GM18858 (cell line): ENCODE measurements around the gene KBTBD3.
"Not testable (repeated sequence)": the region's sequence is repeated elsewhere in the genome, so short reads cannot be mapped to it uniquely, and the experiment has no call there.

Source experiments
- ATAC-seq: cut with Tn5 transposase; IDR thresholded peaks from one replicate; pipeline ENCODE4 v1.9.1; 2021; ENCODE audit not compliant: unreplicated experiment

KBTBD3 gene

DNA sequence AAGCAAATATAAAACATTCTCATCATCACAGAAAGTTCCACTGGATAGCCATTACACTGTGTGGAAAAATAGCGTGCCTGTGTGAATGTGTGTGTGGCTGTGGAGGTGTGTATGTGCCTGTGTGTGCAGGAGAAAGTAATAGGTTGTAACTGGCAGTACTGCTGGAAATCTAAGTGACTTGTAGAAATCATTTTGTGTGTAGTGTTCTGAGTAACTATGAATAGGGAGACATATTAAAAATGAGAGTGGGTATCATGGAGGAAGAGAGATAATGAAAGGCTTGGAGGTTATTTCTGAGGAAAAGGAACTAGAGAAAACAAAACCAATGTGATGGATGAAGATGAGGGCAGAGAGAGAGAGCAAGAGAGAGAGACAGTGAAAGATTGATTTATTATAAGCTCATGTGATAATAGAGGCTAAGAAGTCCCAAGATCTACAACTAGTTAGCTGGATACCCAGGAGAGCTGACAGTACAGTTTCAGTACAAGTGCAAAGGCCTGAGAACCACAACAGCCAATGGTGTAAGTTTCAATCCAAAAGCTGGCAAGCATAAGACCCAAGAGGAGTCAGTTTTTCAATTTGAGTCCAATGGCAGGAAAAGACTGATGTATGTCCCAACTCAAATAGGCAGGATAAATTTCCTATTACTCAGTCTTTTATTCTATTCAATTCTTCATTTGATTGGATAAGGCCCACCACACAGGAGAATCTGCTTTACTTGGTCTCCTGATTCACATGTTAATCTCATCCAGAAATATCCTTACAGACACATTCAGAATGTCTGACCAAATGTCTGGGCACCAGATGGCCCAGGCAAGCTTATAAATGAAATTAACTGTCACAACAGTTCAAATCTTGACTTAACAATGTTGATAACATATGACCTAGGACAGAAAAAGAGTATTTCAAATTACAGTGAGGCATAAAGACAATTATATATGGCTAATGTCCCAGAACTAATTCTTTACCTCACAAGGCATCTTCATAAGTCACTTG, 14.9 kb downstream of the KBTBD3 start:
- ATAC-seq = peak; percentile 30

- peak; percentile 26 for ATAC-seq
These were observed 15.8 kb downstream of the KBTBD3 start for GRCh38 chr11:106061249-106061784.

DNA sequence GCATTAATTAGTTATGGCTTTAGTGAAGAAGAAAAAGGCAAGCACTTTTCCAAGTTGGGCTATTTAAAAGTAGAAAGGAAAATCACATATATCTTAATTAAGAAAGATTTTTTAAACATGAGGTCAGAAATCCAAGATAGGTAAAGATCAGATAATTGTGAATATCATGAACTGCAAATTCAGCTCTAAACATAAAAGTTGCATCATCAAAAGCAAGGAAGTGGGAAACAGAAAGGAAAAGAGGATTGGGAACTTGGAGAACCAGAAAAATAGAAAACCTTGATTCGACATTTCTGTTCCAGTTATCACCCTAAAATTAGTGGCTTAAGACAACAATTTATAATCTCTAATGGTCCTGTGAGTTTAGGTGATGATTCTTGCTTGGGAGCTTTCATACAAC, 17.5 kb downstream of the KBTBD3 start:
- no peak for ATAC-seq

DNA sequence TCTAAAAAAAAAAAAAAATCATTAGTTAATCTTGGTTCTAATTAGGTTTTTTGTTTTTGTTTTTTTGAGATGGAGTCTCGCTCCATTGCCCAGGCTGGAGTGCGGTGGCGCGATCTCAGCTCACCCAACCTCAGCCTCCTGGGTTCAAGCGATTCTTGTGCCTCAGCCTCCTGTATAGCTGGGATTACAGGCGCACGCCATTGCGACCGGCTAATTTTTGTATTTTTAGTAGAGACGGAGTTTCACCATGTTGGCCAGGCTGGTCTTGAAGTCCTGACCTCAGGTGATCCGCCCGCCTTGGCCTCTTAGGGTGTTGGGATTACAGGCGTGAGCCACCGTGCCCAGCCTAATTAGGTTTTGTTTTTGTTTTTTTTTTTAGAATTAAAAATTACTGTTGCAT, 18.8 kb downstream of the KBTBD3 start:
- not testable (repeated sequence) for ATAC-seq

GRCh38 chr11:106051103-106051502, 26.0 kb downstream of the KBTBD3 start:
- no peak for ATAC-seq

GRCh38 chr11:106049727-106050476, 27.2 kb downstream of the KBTBD3 start:
- no peak for ATAC-seq

DNA sequence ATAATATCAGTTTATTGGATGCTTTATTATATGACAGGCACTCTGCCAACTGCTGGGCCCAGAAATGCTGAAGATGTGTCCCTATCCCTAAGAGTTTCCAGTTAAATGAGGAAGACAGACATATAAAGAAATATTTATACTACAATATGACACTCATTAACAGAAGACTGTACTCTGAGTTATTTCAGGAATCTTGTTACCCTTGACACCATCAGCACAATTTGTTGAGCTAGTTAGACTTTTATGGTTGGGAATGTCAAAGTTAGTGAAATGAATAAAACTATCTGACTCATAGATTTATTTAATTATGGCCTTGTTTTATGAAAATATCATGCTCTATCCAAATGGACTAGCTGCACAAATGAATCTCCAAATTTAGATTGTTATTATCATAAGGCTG, 29.5 kb downstream of the KBTBD3 start:
- ATAC-seq = no peak

DNA sequence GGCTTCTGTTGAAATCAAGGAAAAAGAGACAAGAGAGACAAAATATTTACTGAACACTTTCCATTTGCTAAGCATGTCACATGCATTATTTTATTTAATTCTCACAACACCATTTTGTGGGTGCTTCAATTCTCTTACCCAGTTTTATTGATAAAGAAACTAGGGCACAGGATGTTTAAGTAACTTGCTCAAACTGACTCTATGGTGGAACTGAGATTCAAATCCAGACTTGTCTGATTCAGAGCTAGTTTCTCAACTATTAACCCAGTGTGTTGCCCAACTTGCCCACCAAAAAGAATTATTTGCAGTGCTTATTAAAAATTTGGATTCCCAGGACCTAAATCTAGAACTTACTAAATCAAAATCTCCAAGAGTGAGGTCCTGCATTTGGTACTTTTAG, 33.6 kb downstream of the KBTBD3 start:
- no peak for ATAC-seq

DNA sequence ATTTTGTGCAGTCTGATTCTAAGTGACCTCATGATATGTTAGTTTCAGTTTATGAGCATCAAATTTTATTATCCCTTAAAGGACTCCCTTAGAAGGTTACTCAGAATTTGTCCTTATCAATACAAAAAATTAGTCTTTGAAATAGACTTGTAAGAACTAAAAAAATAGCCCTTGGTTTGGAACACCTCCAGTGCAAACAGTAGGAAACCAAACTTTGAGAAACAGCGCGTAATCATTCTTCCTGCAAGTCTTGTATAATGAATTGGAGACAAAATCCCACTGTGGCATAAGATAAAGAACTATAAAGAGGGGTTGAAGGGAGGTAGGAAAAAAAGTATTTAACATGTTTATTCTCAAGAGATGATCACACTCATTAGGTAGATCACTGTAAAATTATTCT, 44.3 kb downstream of the KBTBD3 start:
- ATAC-seq = no peak

- ATAC-seq = no peak
These were observed 45.2 kb downstream of the KBTBD3 start for GRCh38 chr11:106031936-106032335.

DNA sequence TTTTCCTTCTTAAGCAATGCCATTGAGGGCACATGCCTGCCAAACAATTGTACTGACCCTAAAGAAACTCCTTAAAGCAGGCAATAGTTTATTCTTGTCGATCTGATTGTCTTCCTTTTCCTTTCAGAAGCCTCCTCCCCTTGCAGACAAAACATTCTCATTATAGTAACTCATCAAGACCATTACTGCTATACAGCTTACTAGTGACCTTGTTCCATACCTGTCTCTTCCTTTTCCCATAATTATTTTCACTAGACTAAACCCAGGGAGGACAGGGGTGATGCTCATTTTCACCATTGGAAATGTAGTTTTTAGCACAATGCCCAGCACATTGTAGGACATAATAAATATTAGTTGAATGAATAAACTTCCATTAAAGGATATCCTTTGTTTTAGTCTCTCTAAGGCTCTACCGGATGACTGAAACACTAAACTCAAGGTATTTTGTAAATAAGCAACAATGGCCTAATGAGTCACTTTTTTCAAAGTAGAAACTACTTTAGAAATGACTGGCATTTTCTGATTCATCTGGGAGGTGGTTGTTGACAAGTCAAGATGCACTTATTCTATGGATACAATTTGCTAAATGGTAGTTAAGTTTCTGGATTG, 45.8 kb downstream of the KBTBD3 start:
- no peak for ATAC-seq

GRCh38 chr11:106030609-106031008, 46.5 kb downstream of the KBTBD3 start:
- no peak for ATAC-seq

DNA sequence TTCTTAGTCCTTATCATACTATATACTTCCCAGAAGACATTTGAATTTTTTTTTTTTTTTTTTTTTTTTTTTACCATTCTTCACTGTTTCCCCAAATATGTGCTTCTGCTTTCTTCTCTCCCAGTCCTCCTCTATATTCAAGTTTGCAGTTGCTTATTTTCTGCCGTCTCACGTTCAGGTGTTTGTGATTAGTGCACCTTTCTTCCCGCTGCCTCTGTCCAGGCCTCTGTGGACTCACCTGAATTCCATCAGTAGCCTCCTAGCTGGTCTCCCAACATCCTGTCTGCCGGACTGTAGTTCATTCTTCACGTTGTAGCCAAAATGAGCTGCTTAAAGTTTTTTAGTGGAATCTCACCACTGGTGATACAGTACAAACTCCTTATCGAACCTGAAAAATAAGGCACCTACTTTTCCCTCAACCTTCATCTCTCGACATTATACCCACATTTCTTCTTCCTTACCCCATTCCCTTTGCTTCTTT, 54.3 kb downstream of the KBTBD3 start:
- ATAC-seq = no peak

GRCh38 chr11:106021967-106022794, 55.0 kb downstream of the KBTBD3 start, which contains the start of gene MSANTD4:
Gene MSANTD4 (minus strand): TSS chr11:106022240. CDS start chr11:106010917, 11,323 bp downstream.
- peak; percentile 96 for ATAC-seq

- ATAC-seq = peak; percentile 0
These were observed 55.8 kb downstream of the KBTBD3 start for GRCh38 chr11:106021181-106021966.

- ATAC-seq = no peak
These were observed 60.1 kb downstream of the KBTBD3 start for GRCh38 chr11:106017093-106017492.

- ATAC-seq = no peak
These were observed 62.1 kb downstream of the KBTBD3 start for GRCh38 chr11:106015066-106015465.

- ATAC-seq = no peak
These were observed 62.5 kb downstream of the KBTBD3 start for GRCh38 chr11:106014620-106015019.

DNA sequence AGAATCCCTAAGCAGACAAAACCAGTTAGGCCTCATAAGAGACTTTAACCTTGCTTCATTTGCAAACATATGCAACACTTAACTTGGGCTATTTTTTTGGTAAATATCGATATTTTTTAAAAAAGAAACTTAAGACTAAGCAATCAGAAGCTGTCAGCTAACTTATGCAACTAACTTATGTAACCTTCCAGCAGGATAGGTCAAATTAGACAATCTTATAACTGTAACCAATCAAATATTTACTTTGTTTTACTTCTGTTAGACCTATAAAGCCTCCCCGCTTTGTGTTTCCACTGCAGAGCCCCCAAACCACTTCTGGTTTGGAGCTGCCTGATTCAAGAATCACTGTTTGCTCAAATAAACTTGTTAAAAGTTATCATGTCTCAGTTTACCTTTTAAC, 63.1 kb downstream of the KBTBD3 start:
- no peak for ATAC-seq
